ENCODE data around the gene SYNPR.

Gene SYNPR

GRCh38 chr3:63456901-63457300 lies 178.8 kb downstream of the SYNPR start:
- DNase-seq (ENCODE audit: low spot score): no peak
- TF ChIP-seq, protein P1, sequence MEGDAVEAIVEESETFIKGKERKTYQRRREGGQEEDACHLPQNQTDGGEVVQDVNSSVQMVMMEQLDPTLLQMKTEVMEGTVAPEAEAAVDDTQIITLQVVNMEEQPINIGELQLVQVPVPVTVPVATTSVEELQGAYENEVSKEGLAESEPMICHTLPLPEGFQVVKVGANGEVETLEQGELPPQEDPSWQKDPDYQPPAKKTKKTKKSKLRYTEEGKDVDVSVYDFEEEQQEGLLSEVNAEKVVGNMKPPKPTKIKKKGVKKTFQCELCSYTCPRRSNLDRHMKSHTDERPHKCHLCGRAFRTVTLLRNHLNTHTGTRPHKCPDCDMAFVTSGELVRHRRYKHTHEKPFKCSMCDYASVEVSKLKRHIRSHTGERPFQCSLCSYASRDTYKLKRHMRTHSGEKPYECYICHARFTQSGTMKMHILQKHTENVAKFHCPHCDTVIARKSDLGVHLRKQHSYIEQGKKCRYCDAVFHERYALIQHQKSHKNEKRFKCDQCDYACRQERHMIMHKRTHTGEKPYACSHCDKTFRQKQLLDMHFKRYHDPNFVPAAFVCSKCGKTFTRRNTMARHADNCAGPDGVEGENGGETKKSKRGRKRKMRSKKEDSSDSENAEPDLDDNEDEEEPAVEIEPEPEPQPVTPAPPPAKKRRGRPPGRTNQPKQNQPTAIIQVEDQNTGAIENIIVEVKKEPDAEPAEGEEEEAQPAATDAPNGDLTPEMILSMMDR (IDR thresholded peaks at IDR 0.05; ENCODE audit: extremely low read depth, missing control alignments): no peak

GRCh38 chr3:63458405-63458804 lies 180.3 kb downstream of the SYNPR start:
- TF ChIP-seq, protein P1 (IDR thresholded peaks at IDR 0.05; ENCODE audit: extremely low read depth, missing control alignments): no peak

DNA sequence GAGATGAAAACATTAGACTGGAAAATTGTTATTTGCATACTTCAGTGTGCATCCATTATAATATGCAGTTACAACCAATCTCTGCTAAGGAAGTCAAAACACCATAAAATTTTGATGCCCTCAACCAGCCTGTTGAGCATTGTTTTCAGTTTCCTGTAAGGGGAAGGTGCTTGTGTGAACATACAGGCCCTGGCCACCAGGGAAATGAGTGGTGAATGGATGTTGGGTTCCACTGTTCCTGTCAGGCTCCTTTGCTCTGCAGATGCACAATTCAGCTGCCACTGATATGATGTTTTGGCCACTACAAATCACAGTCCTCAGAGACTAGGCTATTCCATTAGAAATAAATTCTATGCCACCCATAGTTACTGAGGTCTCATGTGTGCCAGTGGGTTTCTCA lies 184.6 kb downstream of the SYNPR start:
- TF ChIP-seq, protein P1 (IDR thresholded peaks at IDR 0.05; ENCODE audit: extremely low read depth, missing control alignments): no peak
- no peak for DNase-seq (ENCODE audit: low spot score)

More at GRCh38 chr3:63458405-63458804, 180.3 kb downstream of the SYNPR start:
- DNase-seq (ENCODE audit: low spot score): no peak

DNA sequence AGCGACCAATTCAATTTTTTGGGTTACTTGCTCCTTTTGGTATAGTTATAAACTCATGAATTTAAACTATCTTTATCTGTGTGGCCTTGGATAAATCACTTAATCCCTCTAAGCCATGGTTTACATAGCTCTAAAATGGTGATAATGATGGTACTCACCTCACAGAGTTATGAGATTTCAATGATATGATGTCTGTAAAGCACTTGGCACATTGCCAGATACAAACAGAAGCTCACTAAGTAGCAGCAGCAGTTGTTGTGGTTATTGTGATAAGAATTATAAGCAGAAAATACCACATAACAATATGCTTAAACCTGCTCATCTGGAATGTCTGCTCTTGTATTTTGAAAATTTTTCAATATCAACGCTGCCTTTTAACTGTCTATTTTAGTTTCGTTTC lies 189.3 kb downstream of the SYNPR start:
- TF ChIP-seq, protein P1 (IDR thresholded peaks at IDR 0.05; ENCODE audit: extremely low read depth, missing control alignments): no peak
- no peak for DNase-seq (ENCODE audit: low spot score)

DNA sequence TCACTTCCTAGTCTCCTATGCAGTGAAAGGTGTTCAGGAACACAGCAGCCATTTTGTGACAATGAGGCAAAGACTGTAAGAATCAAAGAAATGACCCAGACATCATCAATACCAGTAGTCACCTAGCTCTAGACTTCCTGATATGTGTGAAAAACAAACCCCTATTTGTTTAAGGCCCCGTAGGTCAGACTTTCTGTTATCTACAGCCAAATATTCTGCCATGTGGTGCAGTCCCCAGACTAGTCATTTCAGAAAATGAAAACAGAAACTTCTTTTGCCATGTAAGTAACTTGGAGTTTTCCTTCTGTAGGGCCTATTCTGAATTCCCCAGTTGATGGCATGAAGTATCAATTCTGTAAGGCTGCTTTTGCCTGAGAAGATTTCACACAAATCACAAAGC lies 192.6 kb downstream of the SYNPR start:
- TF ChIP-seq, protein P1 (IDR thresholded peaks at IDR 0.05; ENCODE audit: extremely low read depth, missing control alignments): no peak
- DNase-seq (ENCODE audit: low spot score): no peak

- DNase-seq (ENCODE audit: low spot score): no peak
- TF ChIP-seq, protein P1 (IDR thresholded peaks at IDR 0.05; ENCODE audit: extremely low read depth, missing control alignments): no peak
Measured at GRCh38 chr3:63471781-63472180, 193.7 kb downstream of the SYNPR start.

- DNase-seq (ENCODE audit: low spot score): no peak
- TF ChIP-seq, protein P1 (IDR thresholded peaks at IDR 0.05; ENCODE audit: extremely low read depth, missing control alignments): no peak
Measured at GRCh38 chr3:63473641-63474166, 195.6 kb downstream of the SYNPR start.

Measured in GM20000 (cell line).